Measurements from ENCODE around the gene SERPINE1.
"Not testable (repeated sequence)": the region's sequence is repeated elsewhere in the genome, so short reads cannot be mapped to it uniquely, and the experiment has no call there.

The SERPINE1 gene

DNA sequence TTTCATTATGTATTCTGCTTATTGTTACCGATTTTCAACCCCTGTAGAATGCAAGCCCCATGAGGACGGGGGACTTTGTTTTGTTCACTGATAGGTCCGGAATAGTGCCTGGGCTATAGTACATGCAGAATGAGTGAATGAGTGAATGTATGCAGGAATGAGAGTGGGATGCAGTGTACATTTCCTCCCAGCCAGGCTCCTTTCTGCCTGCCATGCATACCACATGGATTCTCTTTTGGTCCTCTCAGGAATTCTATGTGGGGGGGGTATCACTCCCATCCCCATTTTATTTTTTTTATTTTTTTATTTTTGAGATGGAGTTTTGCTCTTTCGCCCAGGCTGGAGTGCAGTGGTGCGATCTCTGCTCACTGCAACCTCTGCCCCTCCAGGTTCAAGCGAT lies 24.9 kb upstream of the SERPINE1 start:
- no peak for DNase-seq (ENCODE audit: low spot score)

DNA sequence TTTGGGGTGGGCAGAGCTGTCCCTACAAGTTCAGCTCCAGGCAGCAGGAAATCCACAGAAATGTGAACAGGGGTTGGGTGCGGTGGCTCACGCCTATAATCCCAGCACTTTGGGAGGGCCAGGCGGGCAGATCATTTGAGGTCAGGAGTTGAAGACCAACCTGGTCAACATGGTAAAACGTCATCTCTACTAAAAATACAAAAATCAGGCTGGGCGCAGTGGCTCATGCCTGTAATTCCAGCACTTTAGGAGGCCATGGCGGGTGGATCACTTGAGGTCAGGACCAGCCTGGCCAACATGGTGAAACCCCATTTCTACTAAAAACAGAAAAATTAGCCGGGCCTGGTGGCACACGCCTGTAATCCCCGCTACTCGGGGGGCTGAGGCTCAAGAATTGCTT lies 23.2 kb upstream of the SERPINE1 start:
- DNase-seq (ENCODE audit: low spot score), result not testable (repeated sequence)

- DNase-seq (ENCODE audit: low spot score), result no peak
Observed at GRCh38 chr7:101104193-101104713, 22.7 kb upstream of the SERPINE1 start.

DNA sequence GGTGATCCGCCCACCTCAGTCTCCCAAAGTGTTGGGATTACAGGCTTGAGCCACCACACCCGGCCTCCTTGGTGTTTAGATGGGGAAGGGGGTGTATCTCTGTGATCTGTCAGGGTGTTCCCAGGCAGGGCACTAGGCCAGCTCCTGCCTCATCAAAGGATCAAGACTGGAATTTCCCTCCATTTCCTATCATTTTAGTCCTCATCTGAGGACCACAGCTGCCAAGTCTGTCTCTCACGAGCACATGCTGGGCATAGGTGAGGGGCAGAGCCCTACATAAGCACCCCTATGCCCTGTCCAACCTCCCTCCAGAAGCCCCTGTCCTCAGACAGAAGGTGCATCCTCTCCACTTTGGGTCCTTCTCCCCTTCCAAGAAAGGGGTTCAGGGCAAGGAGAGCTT lies 22.1 kb upstream of the SERPINE1 start:
- no peak for DNase-seq (ENCODE audit: low spot score)

DNA sequence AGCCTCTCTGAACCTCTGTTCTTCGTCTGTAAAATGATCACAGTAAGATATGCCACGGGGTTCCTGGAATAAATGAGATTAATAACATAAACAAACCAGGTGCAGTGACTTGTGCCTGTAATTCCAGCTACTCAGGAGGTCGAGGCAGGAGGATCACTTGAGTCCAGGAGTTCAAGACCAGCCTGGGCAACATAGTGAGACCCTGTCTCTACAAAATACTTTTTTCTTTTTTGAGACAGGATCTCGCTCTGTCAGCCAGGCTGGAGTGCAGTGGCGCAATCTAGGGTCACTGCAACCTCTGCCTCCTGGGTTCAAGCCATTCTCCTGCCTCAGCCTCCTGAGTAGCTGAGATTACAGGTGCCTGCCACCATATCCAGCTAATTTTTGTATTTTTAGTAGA lies 21.7 kb upstream of the SERPINE1 start:
- not testable (repeated sequence) for DNase-seq (ENCODE audit: low spot score)

DNA sequence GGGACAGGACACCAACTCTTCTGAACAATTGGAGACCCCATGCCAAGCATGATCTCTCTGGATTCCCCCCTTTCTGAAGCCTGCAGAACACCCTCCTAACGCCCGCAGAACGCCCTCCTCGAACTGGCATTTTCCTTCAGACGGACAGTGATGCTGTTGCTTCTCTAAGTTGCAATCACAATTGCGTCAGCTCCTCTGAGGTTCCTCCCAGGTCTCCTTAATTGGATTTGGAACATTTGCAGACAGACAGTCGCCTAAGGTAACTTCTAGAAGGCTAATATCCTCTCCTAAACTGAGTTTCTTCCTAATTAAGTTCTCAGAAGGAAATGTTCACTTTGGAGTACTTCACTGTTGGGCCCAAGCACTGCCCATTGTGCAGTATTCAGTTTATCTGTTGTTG lies 20.5 kb upstream of the SERPINE1 start:
- DNase-seq (ENCODE audit: low spot score), result no peak

- no peak for DNase-seq (ENCODE audit: low spot score)
Observed at GRCh38 chr7:101108330-101108857, 18.5 kb upstream of the SERPINE1 start.

DNA sequence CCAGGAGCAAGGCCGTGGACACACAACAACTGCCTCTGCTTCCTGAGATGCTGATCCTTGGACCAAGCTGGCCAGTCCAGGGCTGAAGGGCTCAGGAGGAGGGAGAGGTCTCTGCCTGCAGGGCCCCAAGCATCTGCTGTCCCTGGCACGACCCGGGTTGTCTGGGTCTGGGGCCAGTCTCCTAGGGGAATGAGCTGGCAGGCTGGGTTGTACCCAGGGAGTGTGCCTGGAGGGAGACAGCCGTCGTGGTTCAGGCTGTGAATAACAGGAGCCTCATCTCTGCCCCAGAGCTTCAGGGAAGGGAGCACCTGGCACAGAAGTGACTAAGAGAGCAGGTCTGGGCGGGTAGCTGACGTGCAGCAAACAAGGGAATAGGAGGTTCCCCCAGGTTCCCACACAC lies 17.9 kb upstream of the SERPINE1 start:
- no peak for DNase-seq (ENCODE audit: low spot score)

- DNase-seq (ENCODE audit: low spot score), result no peak
Observed at GRCh38 chr7:101109368-101109767, 17.5 kb upstream of the SERPINE1 start.

DNA sequence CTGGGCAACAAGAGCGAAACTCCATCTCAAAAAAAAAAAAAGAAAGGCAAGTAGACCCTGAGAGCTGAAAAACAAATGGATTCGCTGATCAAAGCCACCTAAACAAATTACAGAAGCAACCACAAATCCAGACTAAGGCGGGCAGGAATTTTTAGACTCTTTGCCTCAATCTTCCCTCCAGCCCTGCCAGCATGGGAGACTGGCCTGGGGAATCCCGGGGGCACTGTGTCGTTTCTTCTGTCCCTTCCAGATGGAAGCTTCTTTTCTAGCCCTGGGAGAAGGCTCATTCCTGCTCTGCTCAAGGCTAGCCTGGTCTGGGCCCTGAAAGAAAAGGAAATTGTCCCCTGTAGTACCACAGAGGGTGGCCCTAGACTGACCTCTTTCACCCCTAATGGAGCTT lies 15.6 kb upstream of the SERPINE1 start:
- no peak for DNase-seq (ENCODE audit: low spot score)

GRCh38 chr7:101112233-101112632 lies 14.7 kb upstream of the SERPINE1 start:
- no peak for DNase-seq (ENCODE audit: low spot score)

DNA sequence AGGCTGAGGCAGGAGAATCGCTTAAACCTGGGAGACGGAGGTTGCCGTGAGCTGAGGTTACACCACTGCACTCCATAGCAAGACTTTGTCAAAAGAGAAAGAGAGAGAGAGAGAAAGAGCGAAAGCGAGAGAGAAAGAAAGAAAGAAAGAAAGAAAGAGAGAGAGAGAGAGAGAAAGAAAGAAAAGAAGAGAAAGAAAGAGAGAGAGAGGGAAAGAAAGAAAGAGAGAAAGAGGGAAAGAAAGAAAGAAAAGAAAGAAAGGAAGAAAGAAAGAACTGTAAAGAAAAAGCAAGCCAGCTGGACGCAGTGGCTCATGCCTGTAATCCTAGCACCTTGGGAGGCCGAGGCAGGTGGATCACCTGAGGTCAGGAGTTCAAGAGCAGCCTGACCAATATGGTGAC lies 13.8 kb upstream of the SERPINE1 start:
- DNase-seq (ENCODE audit: low spot score), result not testable (repeated sequence)

GRCh38 chr7:101113836-101114235 lies 13.1 kb upstream of the SERPINE1 start:
- no peak for DNase-seq (ENCODE audit: low spot score)

- no peak for DNase-seq (ENCODE audit: low spot score)
Observed at GRCh38 chr7:101114492-101114891, 12.4 kb upstream of the SERPINE1 start.

- no peak for DNase-seq (ENCODE audit: low spot score)
Observed at GRCh38 chr7:101115215-101115614, 11.7 kb upstream of the SERPINE1 start.

DNA sequence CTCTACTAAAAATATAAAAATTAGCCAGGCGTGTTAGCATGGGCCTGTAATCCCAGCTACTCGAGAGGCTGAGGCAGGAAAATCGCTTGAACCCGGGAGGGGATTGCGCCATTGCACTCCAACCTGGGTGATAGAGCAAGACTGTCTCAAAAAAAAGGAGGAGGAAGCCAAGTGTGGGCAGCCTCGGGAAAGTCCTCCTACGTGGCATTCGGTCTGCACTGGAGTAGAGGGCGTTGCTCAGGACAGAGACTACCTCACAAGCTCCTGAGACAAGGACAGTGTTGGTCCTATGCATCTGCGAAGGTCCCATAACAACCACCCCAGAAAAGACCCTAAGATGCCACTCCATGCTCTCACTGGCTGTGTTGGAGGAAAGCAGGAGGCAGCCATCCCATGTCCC lies 10.0 kb upstream of the SERPINE1 start:
- no peak for DNase-seq (ENCODE audit: low spot score)

DNA sequence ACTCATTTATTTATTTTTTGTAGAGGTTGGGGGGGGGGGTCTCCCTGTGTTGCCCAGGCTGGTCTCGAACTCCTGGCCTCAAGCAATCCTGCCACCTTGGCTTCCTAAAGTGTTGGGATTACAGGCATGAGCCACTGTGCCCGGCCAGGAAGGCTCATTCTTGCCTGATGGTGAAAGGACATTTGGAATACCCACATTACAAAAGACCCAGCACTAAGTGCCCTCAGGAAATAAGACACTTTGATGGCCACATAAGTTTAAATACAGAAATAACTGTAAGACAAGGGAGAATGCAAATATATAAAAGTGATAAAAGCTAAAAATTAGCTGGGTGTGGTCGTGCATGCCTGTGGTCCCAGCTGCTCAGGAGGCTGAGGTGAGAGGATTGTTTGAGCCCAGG lies 8.0 kb upstream of the SERPINE1 start:
- DNase-seq (ENCODE audit: low spot score), result no peak

DNA sequence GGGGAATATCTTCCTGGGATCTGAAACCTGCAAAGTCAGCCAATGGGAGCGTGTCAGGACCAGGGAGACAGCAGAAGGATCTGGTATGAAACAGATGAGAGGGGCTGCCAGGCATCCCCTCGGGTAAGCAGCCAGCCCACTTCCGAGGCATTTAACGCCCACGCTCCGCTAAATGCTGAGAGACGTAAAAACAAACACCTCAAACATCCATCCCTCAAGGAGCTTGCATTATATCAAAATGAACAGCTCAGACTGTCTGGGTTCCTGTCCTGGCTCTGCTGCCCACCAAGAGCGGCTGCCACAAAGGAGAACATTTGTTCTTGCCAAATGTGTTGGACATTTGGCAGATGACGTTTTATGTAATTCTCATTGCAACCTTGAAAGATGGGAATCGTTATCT lies 7.0 kb upstream of the SERPINE1 start:
- no peak for DNase-seq (ENCODE audit: low spot score)

DNA sequence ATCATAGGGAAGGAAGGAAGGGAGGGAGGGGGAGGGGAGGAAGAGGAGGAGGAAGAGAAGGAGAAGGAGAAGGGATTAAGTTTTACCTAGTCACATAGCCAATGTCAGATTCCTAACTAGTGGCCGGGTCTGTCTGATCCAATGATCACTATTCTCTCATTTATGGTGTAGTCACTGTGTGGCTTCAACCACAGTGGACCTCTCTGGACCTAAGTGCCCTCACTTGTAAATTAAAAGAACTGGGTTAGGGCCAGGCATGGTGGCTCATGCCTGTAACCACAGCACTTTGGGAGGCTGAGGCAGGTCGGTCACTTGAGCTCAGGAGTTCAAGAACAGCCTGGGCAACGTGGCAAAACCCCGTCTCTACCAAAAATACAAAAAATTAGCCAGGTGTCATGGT lies 6.6 kb upstream of the SERPINE1 start:
- DNase-seq (ENCODE audit: low spot score), result no peak

GRCh38 chr7:101121631-101121990 lies 5.3 kb upstream of the SERPINE1 start:
- not testable (repeated sequence) for DNase-seq (ENCODE audit: low spot score)

DNA sequence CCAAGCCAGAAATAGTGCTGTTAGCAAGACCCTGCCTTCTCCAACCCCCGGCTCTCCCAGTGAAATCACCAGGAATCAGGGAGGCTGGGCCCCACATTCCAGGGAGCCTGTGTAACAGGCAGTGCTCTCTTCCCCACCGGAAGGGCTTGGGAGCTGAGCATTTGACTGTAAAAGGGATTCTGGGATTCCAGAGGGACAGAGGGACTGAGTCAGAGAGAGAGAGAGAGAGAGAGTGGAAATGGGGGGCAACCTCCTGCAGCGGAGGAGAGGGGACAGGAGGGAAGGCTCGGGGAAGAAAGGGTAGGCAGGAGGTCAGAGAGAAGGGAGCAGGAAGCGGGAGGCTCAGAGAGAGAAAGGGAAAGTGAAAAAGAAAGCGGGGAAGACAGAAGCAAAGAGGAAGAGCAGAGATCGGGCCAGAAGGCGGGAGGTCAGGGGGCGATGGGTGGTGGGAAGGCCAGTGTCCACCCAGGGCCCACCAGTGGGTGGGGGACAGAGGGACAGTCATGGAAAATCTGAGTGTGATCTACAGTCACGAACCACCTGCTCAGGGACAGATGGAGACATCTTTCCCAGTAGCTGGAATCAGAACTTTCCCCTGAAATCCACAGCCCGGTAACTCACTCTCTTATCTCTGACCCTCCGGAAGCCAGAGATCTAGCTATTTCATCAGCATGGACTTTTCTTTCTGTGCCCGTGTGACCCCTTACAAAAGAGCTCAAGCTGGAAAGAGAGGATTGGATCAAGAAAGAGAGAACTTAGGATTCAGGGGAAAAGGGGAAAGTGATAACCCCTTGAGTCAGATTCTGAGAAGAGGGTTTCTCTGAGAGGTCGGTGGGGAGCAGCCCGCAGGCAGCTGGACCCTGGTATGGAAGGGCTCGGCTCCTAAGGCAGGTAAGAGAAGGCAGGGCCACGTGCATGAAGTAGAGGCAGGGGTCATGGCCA lies 4.6 kb upstream of the SERPINE1 start:
- DNase-seq (ENCODE audit: low spot score), result peak; percentile 14

DNA sequence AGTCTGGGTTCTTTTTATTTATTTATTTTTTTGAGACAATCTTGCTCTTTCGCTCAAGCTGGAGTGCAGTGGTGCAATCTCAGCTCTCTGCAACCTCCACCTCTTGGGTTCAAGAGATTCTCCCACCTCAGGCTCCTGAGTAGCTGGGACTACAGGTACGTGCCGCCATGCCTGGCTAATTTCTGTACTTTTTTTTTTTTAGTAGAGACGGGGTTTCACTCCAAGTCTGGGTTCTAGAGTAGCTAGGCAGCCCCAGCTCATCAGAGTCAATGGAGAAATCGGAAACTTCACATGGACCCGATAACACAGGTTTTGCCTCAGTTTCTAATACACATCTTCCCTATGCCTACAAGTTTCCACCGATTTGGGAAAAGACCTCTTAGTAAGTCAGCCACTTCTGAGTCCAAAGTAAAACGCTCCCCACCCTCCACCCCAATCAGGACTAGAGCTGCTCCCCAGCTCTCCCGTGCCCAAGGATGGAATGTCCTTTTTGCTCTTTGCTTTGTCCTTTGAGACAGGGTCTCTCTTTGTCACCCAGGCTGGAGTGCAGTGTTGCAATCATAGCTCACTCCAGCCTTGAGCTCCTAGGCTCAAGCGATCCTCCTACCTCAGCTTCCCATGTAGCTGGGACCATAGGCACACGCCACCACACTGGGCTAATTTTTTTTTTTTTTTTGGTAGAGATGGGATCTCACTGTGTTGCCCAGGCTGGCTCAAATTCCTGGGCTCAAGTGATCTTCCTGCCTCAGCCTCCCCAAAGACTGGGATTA lies 3.8 kb upstream of the SERPINE1 start:
- DNase-seq (ENCODE audit: low spot score), result no peak

DNA sequence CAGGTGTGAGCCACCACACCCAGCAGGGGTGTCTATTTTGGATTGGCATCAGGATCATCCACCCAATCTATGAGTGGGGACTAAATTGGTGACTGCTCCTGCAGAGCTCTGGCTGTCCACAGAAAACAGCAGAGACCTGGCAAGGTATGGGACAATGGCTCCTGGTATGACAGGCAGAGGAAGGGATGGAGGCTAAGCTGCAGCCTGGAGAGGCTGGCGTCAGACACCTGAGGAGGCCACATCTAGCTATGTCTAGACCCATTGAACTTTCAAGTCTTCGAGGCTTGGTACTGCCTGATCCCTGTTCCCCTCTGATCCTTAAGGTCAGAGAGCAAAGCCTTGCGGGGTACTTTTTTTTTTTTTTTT lies 3.2 kb upstream of the SERPINE1 start:
- DNase-seq (ENCODE audit: low spot score), result no peak

All from pons (tissue), 1 donor.